Measurements from ENCODE around the gene SOCS3. TPM values are rescaled to one million over a fixed set of nuclear protein-coding genes. Genes with fewer than 3 reads are reported as not detected.

SOCS3 gene
- total RNA-seq, 1 donor from 2014 or later, result 13.6 TPM

- no peaks in the 10 kb centered on the region for H3K36me3 Mint-ChIP-seq (ENCODE audit: low read depth)
- no peaks in the 10 kb centered on the region for H3K9me3 Mint-ChIP-seq (ENCODE audit: low read depth)
- no peak for DNase-seq (ENCODE audit: low spot score)
- no peak for TF ChIP-seq CTCF (IDR thresholded peaks at IDR 0.05)
- no peaks in the 10 kb centered on the region for H3K27me3 Mint-ChIP-seq (ENCODE audit: low read depth)
- H3K27ac Mint-ChIP-seq (ENCODE audit: unreplicated experiment), result peak overlapping the region; percentile 68
- H3K4me3 Mint-ChIP-seq (ENCODE audit: unreplicated experiment), result no peak overlapping the region
- peaks cover 36% of the 10 kb centered on the region for H3K4me1 Mint-ChIP-seq (ENCODE audit: low read depth)
These were observed 29.2 kb downstream of the SOCS3 start for GRCh38 chr17:78330570-78331224.

- no peak for DNase-seq (ENCODE audit: low spot score)
- H3K27me3 Mint-ChIP-seq (ENCODE audit: low read depth), result no peaks in the 10 kb centered on the region
- no peaks in the 10 kb centered on the region for H3K9me3 Mint-ChIP-seq (ENCODE audit: low read depth)
- H3K4me3 Mint-ChIP-seq (ENCODE audit: unreplicated experiment), result no peak overlapping the region
- H3K4me1 Mint-ChIP-seq (ENCODE audit: low read depth), result peaks cover 39% of the 10 kb centered on the region
- H3K36me3 Mint-ChIP-seq (ENCODE audit: low read depth), result no peaks in the 10 kb centered on the region
- peak overlapping the region; percentile 77 for H3K27ac Mint-ChIP-seq (ENCODE audit: unreplicated experiment)
- TF ChIP-seq CTCF (IDR thresholded peaks at IDR 0.05), result no peak
These were observed 30.4 kb downstream of the SOCS3 start for GRCh38 chr17:78329263-78330059.

DNA sequence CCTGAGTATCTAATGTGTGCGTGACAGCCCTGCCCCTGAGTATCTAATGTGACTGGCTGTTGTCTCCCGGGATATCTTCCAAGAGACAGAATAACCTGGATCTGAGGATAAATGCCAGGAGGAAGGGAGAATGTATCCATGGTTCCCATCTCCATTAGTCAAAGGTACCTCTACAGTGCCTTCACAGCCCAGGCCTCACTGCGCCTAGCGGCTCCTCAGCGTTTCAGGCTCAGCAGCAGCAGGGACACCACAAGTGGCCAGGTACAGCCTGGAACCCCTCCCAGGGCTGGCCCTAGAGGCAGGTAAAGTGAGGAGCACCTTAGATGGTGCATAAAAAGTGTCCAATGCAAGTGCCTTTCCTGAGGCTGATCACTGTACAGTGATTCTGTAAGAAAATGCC is 32.0 kb downstream of the SOCS3 start:
- peaks cover 52% of the 10 kb centered on the region for H3K4me1 Mint-ChIP-seq (ENCODE audit: low read depth)
- H3K9me3 Mint-ChIP-seq (ENCODE audit: low read depth), result no peaks in the 10 kb centered on the region
- H3K36me3 Mint-ChIP-seq (ENCODE audit: low read depth), result no peaks in the 10 kb centered on the region
- no peak for TF ChIP-seq CTCF (IDR thresholded peaks at IDR 0.05)
- no peak overlapping the region for H3K27ac Mint-ChIP-seq (ENCODE audit: unreplicated experiment)
- H3K27me3 Mint-ChIP-seq (ENCODE audit: low read depth), result no peaks in the 10 kb centered on the region
- H3K4me3 Mint-ChIP-seq (ENCODE audit: unreplicated experiment), result no peak overlapping the region
- no peak for DNase-seq (ENCODE audit: low spot score)

DNA sequence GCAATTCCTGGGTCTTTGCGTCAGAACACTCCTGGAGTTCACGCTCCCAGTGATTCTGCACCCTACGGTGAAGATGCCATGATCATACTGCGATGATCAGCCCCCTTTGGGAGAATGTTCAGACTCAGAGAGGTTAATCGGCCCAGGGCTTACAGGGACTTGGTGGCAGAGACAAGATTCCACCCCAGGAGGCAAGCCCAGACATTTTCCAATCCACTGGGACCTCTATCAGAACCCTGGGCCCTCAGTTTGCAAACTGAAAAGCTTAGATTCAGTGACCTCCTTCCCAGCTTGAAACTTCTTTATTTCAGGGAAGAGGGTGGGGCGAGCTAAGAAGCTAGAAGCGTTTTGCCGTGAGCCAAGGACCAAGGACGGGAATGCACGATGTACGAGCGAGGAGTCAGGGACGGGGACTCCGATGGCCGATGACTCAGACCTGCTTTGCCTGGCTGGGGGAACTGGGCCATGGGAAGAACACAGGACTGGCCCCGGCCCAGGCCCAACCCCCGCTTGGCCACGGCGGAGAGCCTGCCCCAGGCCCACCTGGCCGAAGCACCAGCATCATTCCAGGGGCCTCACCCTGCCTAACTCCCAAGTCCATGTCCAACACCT is 34.7 kb downstream of the SOCS3 start:
- Mint-ChIP-seq H3K4me1 (ENCODE audit: low read depth) (peaks cover 47% of the 10 kb centered on the region), H3K36me3 (ENCODE audit: low read depth) (no peaks in the 10 kb centered on the region), H3K27ac (ENCODE audit: unreplicated experiment) (peak overlapping the region; percentile 98), H3K27me3 (ENCODE audit: low read depth) (no peaks in the 10 kb centered on the region), H3K9me3 (ENCODE audit: low read depth) (no peaks in the 10 kb centered on the region), H3K4me3 (ENCODE audit: unreplicated experiment) (peak overlapping the region; percentile 33)
- TF ChIP-seq CTCF (IDR thresholded peaks at IDR 0.05), result no peak
- DNase-seq (ENCODE audit: low spot score), result no peak

- H3K27me3 Mint-ChIP-seq (ENCODE audit: low read depth), result no peaks in the 10 kb centered on the region
- no peaks in the 10 kb centered on the region for H3K9me3 Mint-ChIP-seq (ENCODE audit: low read depth)
- H3K36me3 Mint-ChIP-seq (ENCODE audit: low read depth), result no peaks in the 10 kb centered on the region
- no peak for DNase-seq (ENCODE audit: low spot score)
- peaks cover 42% of the 10 kb centered on the region for H3K4me1 Mint-ChIP-seq (ENCODE audit: low read depth)
- TF ChIP-seq CTCF (IDR thresholded peaks at IDR 0.05), result no peak
- H3K4me3 Mint-ChIP-seq (ENCODE audit: unreplicated experiment), result peak overlapping the region; percentile 33
- H3K27ac Mint-ChIP-seq (ENCODE audit: unreplicated experiment), result peak overlapping the region; percentile 98
These were observed 35.3 kb downstream of the SOCS3 start for GRCh38 chr17:78324391-78325075.

Measured in chondrocyte (in vitro differentiated cells).